Stimulated activated naive CD8-positive, alpha-beta T cell treated with anti-CD3 and anti-CD28 coated beads, Interleukin-15, Interleukin-2, amounts not matched to agents 100 U/mL and 50 U/mL, for 24 hours (primary cell): Measurements from ENCODE around the gene STKLD1.
"Not testable (repeated sequence)": the region's sequence is repeated elsewhere in the genome, so short reads cannot be mapped to it uniquely, and the experiment has no call there.

Source experiments
- ATAC-seq: fragments of 150-1000 bp; cut with Tn5 transposase; one replicate; pipeline ENCODE4 v1.10.0; 2021
- DNase-seq: peaks from one replicate; pipeline ENCODE4 v3.0.0; 2021

STKLD1 gene

GRCh38 chr9:133443982-133444381 is 67.8 kb downstream of the STKLD1 start:
- DNase-seq (no peak), ATAC-seq (no peak)

GRCh38 chr9:133445293-133445969 is 69.3 kb downstream of the STKLD1 start:
- ATAC-seq, result no peak
- no peak for DNase-seq

- no peak for DNase-seq
- ATAC-seq, result no peak
Observed at GRCh38 chr9:133448487-133448972, 72.4 kb downstream of the STKLD1 start.

- DNase-seq (no peak), ATAC-seq (no peak)
Observed at GRCh38 chr9:133449760-133450159, 73.6 kb downstream of the STKLD1 start.

- ATAC-seq, DNase-seq: not testable (repeated sequence)
Observed at GRCh38 chr9:133451865-133452264, 75.7 kb downstream of the STKLD1 start.

GRCh38 chr9:133452562-133452961 is 76.4 kb downstream of the STKLD1 start:
- no peak for ATAC-seq
- DNase-seq, result no peak

- DNase-seq, result no peak
- no peak for ATAC-seq
Observed at GRCh38 chr9:133453651-133454050, 77.5 kb downstream of the STKLD1 start.

GRCh38 chr9:133454325-133454724 is 78.2 kb downstream of the STKLD1 start:
- DNase-seq, result no peak
- ATAC-seq, result no peak

GRCh38 chr9:133454943-133455673 is 78.9 kb downstream of the STKLD1 start:
- ATAC-seq (no peak), DNase-seq (no peak)
